HCT116 (cell line): Measurements from ENCODE around the gene MRPL47. TPM values are rescaled to one million over a fixed set of nuclear protein-coding genes. Genes with fewer than 3 reads are reported as not detected.

ENCODE experiments used
- total RNA-seq: library from RNA; stranded (reverse); gene quantifications from one replicate; pipeline ENCODE4 v1.2.1, GENCODE V29; 2021; ENCODE audit not compliant: unreplicated experiment

Gene MRPL47
- total RNA-seq, 1 experiment from 2014 or later: 52.3 TPM

Other genes with a start within 250 kb of the MRPL47 start
- 0.10 TPM for gene GNB4, start 153.2 kb downstream of the MRPL47 start, total RNA-seq
- gene ACTL6A, start 41.7 kb downstream of the MRPL47 start, total RNA-seq: 61.9 TPM
- 116 TPM for gene NDUFB5, start 156 bp upstream of the MRPL47 start, total RNA-seq
- gene USP13, start 48.4 kb upstream of the MRPL47 start, total RNA-seq: 22.7 TPM